ENCODE results near the gene WDR33.

Gene WDR33

GRCh38 chr2:127669056-127669455 is 141.9 kb downstream of the WDR33 start:
- no peak for DNase-seq

- no peak for DNase-seq
These were observed 145.6 kb downstream of the WDR33 start for GRCh38 chr2:127665267-127665893.

GRCh38 chr2:127664895-127665225 is 146.1 kb downstream of the WDR33 start:
- no peak for DNase-seq

- no peak for DNase-seq
These were observed 146.7 kb downstream of the WDR33 start for GRCh38 chr2:127664065-127664894.

- DNase-seq = no peak
These were observed 147.4 kb downstream of the WDR33 start for GRCh38 chr2:127663566-127664064.

- DNase-seq = no peak
These were observed 147.9 kb downstream of the WDR33 start for GRCh38 chr2:127662937-127663565.

- DNase-seq = no peak
These were observed 148.9 kb downstream of the WDR33 start for GRCh38 chr2:127661949-127662510.

- no peak for DNase-seq
These were observed 149.8 kb downstream of the WDR33 start for GRCh38 chr2:127661072-127661649.

GRCh38 chr2:127660291-127660578 is 150.7 kb downstream of the WDR33 start:
- no peak for DNase-seq

GRCh38 chr2:127659408-127660290 is 151.3 kb downstream of the WDR33 start:
- DNase-seq = no peak

- DNase-seq = no peak
These were observed 152.1 kb downstream of the WDR33 start for GRCh38 chr2:127658641-127659407.

GRCh38 chr2:127658146-127658545 is 152.8 kb downstream of the WDR33 start:
- no peak for DNase-seq

- DNase-seq = no peak
These were observed 153.8 kb downstream of the WDR33 start for GRCh38 chr2:127657232-127657595.

- DNase-seq = no peak
These were observed 154.3 kb downstream of the WDR33 start for GRCh38 chr2:127656569-127657231.

- no peak for DNase-seq
These were observed 155.5 kb downstream of the WDR33 start for GRCh38 chr2:127655209-127656073.

GRCh38 chr2:127654838-127655175 is 156.2 kb downstream of the WDR33 start:
- no peak for DNase-seq

- no peak for DNase-seq
These were observed 156.7 kb downstream of the WDR33 start for GRCh38 chr2:127654084-127654837.

- no peak for DNase-seq
These were observed 157.4 kb downstream of the WDR33 start for GRCh38 chr2:127653421-127654083.

Data from activated CD4-positive, alpha-beta T cell treated with anti-CD3 and anti-CD28 coated beads, Interleukin-2, amount 50 U/mL, for 1 hour (primary cell).